GM19238 (cell line): Measurements from ENCODE around the gene ZNF680.
"Not testable (repeated sequence)": the region's sequence is repeated elsewhere in the genome, so short reads cannot be mapped to it uniquely, and the experiment has no call there.

Experiments
- DNase-seq: peaks from one replicate; pipeline ENCODE4 v3.0.0; 2011; ENCODE audit warnings: low spot score; ENCODE audit not compliant: insufficient read length

Gene ZNF680

DNA sequence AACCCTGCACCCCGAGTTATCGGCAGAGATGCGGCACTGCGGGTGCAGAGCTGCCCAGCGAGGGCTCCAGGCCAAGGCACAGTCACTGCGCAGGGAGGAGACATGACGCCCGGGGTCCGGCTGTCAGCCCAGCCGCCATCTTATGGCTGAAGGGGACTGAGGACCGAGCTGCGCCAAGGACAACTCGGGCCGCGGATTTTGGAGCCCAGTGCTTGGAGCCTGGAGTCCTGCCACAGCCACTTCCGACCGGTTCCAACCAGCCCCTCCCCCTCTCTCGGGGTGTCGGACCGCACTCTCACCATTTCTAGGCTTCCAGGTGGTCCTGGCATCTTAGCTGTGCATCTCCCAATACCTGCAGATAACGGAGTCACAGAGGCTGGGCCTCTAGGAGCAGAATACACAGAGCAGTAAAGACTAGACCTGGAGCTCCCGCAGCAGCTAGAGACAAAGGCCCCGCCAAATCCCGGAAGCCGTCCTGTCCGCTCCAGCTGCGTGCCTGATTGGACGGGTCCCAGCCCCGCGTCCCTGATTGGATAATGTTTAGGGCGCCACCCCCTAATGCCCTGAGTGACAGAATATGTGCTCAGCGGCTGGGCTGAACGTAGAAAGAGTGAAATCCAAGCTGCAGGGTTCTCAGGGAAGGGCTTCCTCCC lies at the start of gene ZNF680:
ZNF680 (minus strand) TSS at position 446 of the 653 bp plus-strand sequence; CDS start at position 329, 117 bp downstream.
- DNase-seq: peak; percentile 83

DNA sequence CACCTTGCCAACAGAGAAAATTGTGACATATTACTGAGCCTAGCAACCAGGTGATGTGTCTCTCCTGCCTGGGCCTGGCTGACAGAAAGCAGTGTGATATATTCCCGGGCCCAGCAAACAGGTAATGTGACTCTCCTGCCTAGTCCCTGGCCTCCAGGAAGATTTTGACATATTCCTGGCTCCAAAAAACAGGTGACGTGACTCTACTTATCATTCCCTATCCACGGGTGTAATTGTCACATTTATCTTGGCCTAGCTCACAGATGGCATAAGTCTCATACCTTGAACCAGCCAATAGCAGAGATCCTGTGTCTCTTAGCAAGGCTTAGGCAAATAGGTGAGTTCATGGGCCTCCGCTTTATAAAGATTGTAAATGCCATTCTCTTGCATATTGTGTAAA lies 49.6 kb upstream of the ZNF680 start:
- DNase-seq: no peak

DNA sequence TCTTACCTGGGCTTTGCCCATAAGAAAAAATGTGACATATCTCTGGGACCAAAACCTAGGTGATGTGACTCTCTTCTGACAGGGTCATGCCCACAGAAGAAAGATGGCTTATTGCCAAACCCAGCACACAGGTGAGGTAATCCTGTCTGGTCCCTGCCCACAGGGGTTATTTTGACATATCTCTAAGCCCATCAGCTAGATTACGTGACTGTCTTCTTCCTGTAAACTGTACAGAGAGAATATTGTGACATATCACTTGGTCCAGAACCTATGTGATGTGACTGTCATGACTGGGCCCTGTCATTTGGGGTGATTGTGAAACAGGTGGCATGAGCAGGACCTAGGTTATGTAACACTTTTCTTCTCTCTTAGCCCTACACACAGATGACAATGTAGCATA lies 48.8 kb upstream of the ZNF680 start:
- DNase-seq: no peak

DNA sequence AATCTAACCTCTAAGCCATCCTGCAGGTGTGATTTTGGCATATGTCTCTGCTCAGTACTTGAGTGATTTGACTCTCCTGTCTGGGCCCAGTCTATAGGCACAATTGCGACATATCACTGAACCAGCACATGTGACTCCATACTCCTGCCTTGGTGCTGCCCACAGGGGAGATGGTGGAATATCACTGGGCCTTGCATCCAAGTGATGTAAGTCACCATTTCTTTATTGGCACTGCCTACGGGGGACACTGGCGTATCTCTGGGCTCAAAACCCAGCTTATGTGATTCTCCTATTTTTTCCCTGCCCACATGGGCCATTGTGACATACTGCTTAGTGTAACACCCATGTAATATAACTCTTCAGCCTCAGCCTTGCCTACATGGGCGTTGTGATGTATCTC lies 48.1 kb upstream of the ZNF680 start:
- DNase-seq: no peak

DNA sequence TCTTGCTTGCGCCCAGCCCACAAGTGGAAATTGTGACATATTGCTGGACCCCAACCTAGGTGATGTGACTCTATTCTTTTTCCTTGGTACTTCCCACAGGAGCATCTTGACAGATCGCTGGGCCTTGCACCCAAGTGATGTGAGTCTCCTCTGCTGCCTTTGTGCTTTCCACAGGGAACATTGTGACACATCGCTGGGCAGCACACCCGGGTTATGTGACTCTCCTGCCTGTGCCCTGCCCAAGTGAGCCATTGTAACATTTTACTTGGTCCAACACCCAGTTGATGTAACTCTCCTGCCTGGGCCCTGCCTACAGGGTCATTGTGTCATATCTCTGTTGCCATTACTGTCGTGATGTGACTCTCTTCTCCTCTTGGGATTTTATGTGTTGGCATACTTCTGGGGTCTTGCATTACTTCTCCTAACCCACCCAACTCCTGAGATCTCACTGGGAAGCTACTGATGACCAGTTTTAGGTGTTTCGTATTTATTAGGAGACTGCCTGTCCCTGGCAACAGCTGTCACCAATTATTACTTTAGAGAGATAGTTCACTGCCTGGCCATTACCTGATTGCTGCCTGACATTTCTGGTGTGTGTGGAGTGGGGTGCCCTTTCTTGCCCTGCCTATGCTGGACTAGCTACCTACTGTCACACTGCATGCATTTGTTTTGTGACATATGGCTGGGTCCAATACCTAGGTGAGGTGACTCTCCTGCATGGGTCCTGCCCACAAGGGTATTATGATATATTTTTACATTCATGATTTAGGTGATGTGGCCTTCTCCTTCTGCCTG lies 45.4 kb upstream of the ZNF680 start:
- no peak for DNase-seq

DNA sequence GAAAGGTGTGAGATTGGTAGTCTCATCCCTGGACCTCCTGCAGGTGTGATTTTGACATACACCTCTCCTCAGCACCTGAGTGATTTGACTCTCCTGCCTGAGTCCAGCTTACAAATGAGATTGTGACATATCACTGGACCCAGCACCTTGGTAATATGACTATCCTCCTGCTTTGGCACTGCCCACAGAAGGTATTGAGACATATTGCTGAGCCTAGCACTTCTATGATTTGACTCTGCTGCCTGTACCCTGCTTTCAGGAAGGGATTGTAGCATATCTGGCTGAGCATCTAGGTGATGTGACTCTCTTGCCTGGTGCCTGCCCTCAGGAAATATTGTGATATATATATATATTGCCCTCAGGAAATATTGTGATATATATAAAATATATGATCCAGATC lies 43.5 kb upstream of the ZNF680 start:
- DNase-seq: no peak

DNA sequence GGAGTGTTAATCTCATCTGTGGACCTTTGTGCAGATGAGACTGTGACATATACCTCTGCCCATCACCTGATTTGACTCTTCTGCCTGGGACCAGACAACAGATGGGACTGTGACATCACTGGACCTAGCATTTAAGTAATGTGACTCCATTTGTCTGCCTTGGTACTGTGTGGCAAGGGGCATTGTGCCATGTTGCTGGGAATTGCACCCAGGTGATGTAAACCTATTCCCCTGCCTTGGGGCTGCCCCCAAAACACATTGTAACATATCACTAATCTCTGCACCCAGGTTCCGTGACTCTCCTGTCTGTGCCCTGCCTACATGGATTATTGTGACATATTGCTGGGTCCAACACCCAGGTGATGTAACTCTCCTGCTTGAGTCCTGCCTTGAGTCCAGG lies 40.4 kb upstream of the ZNF680 start:
- DNase-seq: no peak

DNA sequence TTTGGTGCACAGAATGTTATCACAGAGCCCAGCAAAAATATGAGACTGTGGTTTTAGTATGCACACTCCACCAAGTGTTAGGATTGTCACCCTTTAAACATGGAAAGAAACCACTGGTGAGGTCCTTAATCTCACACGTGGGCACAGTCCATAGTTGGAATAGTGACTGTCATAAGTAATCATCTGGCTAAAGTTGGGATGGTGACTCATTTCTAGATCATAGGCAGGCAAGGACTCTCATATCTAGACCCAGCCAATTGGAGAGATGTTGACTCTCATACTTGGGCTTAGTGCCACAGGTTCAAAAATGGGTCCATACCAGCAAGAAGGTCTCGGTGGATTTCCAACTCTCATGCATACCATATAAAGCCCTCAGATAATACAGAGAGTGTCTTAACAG lies 39.6 kb upstream of the ZNF680 start:
- DNase-seq: no peak

DNA sequence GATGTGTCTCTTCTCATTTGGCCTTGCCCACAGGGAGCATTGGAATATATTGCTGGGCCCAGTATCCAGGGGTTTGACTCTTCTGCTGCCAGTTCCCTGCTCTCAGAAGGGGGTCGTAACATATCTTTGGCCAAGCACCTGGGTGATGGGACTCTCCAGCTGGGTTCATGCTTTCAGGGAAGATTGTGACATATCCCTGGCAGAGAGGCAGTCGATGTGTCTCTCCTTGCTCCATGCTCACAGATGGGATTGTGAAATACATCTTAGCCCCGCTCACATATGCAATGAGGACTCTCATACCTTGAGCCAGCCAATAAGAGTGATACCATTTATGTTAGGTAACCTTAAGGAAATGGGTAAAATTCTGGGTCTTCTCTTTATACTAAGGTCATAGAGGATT lies 39.2 kb upstream of the ZNF680 start:
- no peak for DNase-seq

DNA sequence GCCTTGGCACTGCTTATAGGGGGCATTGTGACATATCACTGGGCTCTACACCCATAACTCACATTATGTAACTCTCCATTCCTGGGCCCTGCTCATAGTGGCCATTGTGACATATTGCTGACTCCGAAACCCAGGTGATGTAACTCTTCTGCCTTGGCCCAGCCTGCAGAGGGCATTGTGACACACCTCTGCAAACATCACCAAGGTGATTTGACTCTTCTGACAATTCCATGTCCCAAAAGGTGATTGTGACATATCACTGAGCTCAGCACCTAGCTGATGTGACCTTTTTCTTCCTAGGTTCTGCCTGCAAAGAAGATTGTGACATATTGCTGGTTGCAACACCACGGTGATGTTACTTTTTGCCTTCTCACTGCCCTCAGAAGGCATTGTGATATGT lies 36.5 kb upstream of the ZNF680 start:
- DNase-seq: no peak

DNA sequence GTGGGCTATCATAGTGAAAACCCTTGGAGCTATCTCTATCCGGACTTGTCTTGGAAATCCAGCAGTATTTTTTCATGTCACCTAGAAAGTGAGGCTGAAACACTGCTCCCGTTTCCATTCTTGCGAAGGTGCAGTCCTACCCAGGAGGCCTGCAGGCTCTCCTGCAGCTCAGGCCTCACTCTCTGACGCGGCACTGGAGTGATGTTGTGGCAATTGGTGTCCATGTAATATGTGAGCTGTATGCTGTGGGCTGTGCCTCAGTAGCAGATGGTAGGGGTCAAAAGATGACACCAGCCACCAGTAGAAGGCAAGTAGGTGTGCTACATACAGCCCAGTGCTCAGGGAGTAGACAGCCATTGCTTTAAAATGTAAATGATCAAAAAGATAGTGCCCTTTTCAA lies 28.1 kb upstream of the ZNF680 start:
- DNase-seq: no peak

DNA sequence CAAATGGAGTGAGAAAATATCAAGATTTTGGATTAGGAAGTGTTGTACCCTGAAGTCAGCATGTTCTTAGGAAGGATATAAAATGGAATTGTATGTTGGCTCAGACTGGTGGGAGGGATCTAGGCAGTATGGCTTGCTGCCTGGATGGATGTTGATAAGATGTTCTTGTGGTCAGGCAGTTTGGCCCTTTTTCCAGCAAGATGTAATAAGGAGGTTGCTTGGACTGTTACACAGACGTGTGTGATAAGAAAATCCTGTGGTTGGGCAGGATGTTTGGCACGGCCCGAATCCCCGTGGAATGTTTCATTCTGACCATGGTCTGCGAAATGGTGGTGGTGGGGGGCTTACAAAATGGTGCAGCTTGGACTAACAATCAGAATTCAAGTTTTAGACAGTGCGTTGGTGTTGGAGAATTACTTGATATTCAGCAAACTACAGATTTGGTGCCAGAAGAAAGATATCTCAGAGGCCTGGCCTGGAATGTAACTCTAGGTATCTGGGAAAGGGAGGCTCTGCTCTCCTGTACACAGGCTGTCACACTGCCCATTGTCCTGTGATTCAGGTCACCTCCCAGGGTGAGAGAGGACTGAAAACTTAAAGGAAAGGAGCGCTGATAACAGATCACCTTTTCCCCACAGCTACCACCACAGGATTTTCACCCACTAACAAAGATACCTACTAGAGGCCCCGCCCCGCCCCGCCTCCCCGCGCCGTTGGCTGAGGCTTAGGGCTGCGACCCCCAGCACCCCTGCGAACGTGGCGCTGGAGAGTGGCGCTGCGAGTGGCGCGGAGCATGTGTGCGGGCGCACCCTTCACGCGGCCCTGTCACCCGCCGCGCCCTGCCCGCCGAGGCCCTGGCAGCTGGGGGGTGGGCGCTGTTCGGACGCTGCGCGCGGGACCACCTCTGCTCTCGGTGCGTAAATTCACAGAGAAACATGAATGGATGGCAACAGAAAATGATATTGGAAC lies 19.3 kb upstream of the ZNF680 start:
- DNase-seq: no peak

DNA sequence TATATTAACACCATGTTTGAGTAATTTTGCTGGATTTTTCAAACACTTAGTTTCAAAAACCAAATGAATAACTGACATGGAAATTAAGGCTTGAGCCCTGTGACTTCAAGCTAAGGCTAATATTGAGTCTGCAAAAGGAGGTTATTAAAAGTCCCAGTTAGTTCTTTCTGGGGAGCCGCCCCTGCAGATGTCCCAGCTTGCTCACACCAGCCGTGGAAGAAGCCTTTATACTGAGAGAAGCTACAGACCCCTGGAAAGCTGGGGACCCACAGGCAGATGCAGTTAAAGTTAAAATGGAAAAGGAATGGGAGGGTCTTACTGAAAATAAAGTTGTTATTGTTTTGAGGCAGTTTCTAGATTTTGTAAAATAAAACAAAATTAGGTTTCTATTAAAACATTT lies 18.5 kb upstream of the ZNF680 start:
- no peak for DNase-seq

DNA sequence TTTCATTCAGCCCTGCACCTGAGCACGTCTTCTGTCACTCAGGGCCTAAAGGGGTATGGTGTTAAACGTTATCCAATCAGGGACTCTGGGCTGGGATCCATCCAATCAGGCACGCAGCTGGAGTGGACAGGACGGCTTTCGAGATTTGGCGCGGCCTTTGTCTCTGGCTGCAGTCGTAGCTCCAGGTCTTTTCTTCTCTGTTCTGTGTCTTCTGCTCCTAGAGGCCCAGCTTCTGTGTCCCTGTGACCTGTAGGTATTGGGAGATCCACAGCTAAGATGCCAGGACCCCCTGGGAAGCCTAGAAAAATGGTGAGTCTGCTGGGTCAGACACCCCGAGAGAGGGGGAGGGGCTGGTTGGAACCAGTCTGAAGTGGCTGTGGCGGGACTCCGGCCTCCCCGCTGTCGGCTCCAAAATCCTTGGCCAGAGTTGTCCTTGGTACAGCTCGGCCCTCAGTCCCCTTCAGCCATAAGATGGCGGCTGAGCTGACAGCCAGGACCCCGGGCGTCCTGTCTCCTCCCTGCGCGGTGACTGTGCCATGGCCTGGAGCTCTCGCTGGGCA lies 11.7 kb upstream of the ZNF680 start:
- no peak for DNase-seq

DNA sequence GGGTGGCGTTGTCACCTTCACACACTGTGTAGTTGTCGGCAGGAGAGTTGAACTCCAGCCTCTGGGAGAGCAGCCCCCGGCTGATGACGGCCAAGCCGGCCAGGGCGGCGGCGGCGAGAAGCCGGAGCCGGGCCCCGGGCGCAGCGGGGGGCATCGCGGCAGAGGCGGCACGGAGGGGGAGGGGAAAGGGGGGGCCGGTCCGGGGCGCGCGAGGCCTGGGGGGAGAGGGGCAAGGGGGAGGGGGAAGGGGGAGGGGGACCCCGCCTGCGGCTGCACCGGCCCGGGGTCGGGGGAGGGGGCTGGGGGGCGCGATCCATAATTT lies 7.4 kb upstream of the ZNF680 start:
- not testable (repeated sequence) for DNase-seq

DNA sequence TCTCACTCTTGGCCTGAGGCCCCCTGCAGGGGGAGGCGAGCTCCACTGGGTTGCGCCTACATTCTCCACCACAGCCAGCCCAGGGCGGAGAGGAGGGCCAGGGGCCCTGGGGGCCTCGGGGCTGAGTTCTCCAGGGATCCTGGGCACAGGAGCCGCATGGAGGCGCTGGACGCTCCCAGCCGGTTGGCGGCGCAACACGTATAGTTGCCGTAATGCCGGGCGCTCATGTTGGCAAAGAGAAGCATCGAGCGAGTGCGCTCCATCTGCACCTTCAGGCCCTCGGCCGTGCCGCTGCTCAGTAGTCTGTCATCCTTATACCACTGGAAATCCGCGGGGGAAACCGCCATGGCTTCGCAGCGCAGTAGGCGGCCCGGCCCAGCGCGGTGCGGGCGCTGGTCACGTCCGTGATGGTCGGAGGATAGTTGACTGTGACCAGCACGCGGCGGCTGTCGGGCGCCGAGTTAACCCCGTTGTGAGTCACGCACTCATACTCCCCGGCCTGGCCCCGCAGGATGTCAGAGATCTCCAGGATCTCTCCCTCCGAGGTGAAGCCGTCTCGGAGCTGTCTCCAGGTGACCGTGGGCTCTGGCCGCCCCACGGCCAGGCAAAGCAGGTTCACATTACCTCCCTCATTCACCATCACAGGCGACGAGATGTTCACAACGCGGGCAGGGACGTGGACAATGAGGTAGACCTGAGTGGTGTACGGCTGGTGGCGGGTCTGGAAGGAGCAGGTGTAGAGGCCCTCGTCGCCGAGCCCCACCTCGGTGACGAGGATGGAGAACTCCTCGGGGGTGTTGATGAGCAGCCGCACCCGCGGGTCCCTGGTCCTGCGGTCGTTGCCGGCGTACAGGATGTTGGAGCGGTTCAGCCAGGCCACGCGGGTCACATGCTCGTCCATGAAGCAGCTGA lies 6.8 kb upstream of the ZNF680 start:
- DNase-seq: not testable (repeated sequence)

DNA sequence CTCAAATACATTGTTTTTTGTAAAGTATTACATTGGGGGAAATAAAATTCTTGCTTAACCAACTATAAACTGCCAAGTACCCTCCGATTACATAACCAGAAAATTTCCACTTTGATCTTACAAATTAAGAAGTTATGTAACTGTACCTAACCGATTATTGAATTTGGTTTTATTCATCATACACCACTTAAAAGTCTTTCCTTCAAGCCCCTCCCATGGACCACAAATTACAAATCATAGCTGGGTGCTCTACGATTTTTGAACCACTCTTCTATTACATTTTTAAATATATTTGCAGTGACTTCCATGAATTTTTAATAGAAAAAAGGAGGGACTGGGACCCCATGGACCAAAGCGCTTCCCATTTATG lies 630 bp downstream of the ZNF680 start:
- no peak for DNase-seq

DNA sequence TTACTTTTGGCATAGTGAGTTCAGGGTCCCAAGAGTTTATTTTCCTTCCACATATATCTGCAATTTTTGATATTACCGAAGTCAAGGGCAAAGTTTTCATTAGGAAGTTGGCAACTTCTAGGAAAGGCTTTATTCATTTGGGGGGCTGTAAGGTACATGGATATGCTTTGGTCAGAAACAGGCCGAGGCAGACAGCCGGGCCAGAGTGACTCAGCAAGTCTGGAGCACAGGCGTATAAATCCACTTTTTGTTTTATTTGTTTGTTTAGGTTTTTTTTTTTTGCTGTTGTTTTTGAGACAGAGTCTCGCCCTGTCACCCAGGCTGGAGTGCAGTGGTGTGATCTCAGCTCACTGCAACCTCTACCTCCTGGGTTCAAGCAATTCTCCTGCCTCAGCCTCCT lies 3.7 kb downstream of the ZNF680 start:
- no peak for DNase-seq

DNA sequence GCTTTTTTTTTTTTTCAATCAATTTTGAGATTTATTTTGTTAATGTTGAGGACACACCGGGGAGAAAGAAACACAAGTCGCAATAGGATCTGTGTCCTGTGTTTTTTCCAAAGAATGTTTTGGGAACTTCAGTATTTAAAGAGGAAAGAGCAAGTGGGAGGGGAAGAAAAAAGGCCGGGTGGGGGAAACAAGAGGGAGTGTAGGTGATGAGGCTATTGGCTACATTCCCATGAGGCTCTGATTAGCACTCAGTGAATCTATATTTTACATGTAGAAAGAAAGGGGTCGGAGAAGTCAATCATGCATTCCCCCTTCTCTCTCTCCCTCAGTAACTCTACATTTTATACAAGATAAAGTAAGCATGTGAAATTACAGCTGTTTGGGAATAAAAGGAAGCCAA lies 4.1 kb downstream of the ZNF680 start:
- no peak for DNase-seq

DNA sequence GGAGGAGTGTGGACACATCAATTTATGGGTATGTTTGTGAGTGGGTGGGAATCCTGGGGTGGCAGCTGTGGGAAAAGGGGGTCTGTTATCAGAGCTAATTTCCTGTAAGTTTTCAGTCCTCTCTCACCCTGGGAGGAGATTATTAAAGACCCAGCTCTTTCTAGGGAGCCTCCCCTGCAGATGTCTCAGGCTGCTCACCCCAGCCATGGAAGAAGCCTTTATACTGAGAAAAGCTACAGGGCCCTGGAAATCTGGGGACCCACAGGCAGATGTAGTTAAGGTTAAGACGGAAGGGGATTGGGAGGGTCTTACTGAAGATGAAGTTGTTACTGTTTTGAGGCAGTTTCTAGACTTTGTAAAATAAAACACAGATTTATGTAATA lies 4.6 kb downstream of the ZNF680 start:
- DNase-seq: no peak
